Breast epithelium (tissue), 4 donors: ENCODE measurements around the gene MSANTD1. TPM values are rescaled to one million over a fixed set of nuclear protein-coding genes. Genes with fewer than 3 reads are reported as not detected.

Source experiments
- DNase-seq, 2 donors: peaks; one replicate each; pipeline ENCODE4 v3.0.0-alpha.2; 2019; ENCODE audit warnings: low spot score in 2 of 2
- H3K27ac ChIP-seq, 2 donors: fragments of 200-600 bp; sonication (generic) in 1 of 2; one replicate each; pipeline ENCODE4 v1.5.1; 2016 to 2019; ENCODE audit warnings: mild to moderate bottlenecking in 1 of 2
- H3K27me3 ChIP-seq, 2 donors: fragments of 200-600 bp; sonication (generic) in 1 of 2; one replicate each; pipeline versions ENCODE4 v1.5.1 to v1.6.0; 2017 to 2019; ENCODE audit warnings: control low read depth in 1 of 2, mild to moderate bottlenecking in 1 of 2
- H3K36me3 ChIP-seq: fragments of 200-600 bp; one replicate; pipeline ENCODE4 v1.5.1; 2019
- H3K4me1 ChIP-seq, 2 donors: fragments of 200-600 bp; sonication (generic); one replicate each; pipeline ENCODE4 v1.5.1; 2016 to 2019; ENCODE audit warnings: control low read depth in 1 of 2
- H3K4me3 ChIP-seq, 3 donors: fragments of 200-600 bp; sonication (generic); 1 replicate in 2 of 3; 2 replicates in 1 of 3; pipeline ENCODE4 v1.5.1; 2016 to 2019; ENCODE audit warnings: mild to moderate bottlenecking in 3 of 3, moderate library complexity in 2 of 3
- H3K9me3 ChIP-seq, 2 donors: fragments of 200-600 bp; sonication (generic) in 1 of 2; one replicate each; pipeline ENCODE4 v1.5.1; 2016 to 2019; ENCODE audit warnings: control low read depth in 1 of 2
- POLR2A ChIP-seq: fragments of 450-650 bp; IDR thresholded peaks from one replicate; pipeline ENCODE4 v1.6.1; 2016; ENCODE audit warnings: antibody characterized with exemption, mild to moderate bottlenecking, moderate library complexity
- POLR2AphosphoS5 ChIP-seq, 3 donors: sonication (generic); formaldehyde crosslinking; IDR thresholded peaks; one replicate each; pipeline ENCODE4 v1.6.1; 2017; ENCODE audit warnings: antibody characterized with exemption in 3 of 3
- intact Hi-C: fragments of 100-400 bp; cut with DNase I; formaldehyde crosslinking; loops from one replicate; pipeline ENCODE4 v1.15.1; 2023; ENCODE audit warnings: low total_unique reads
- total RNA-seq, 3 donors: library from RNA; depleted of rRNA; stranded (reverse); fragments of >200 nt; gene quantifications; one replicate each; pipeline ENCODE4 v1.1.0, GENCODE V29; 2016
- TF ChIP-seq, protein P1 (sequence below), 3 donors: fragments of 450-650 bp; IDR thresholded peaks; one replicate each; pipeline ENCODE4 v1.5.1; 2016 to 2017; ENCODE audit warnings: antibody characterized with exemption in 3 of 3, mild to moderate bottlenecking in 3 of 3, moderate library complexity in 3 of 3

MSANTD1 gene
- total RNA-seq, 3 donors from 2014 or later, result 0.48 to 0.88 (median 0.66) TPM

DNA sequence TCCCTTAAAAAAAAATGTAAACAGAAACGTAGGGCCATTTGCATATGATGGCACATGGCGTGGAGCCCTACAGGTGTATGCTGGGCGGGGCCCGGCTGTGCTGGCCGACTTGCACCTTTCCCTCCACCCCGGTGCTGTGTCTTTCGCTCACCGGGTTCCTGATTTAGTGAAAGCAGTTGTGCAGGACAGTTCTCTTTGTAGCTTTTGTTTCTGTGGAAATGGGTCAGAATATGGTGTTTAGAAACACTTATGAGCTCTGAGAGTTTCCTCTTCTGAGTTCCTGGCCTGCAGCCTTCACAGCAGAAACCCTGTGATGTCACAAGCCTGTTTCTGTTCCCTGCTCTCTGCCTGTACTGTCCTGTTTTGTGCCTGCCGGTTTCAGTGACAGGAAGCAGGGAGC is 22.5 kb upstream of the MSANTD1 start:
- intact Hi-C loops, result no loop called here
- H3K27ac ChIP-seq, result peak overlapping the region; percentile 20 to 65
- no peaks in the 10 kb centered on the region for H3K27me3 ChIP-seq
- TF ChIP-seq POLR2AphosphoS5 (IDR thresholded peaks at IDR 0.05) (no peak), POLR2A (no peak)
- TF ChIP-seq, protein P1, sequence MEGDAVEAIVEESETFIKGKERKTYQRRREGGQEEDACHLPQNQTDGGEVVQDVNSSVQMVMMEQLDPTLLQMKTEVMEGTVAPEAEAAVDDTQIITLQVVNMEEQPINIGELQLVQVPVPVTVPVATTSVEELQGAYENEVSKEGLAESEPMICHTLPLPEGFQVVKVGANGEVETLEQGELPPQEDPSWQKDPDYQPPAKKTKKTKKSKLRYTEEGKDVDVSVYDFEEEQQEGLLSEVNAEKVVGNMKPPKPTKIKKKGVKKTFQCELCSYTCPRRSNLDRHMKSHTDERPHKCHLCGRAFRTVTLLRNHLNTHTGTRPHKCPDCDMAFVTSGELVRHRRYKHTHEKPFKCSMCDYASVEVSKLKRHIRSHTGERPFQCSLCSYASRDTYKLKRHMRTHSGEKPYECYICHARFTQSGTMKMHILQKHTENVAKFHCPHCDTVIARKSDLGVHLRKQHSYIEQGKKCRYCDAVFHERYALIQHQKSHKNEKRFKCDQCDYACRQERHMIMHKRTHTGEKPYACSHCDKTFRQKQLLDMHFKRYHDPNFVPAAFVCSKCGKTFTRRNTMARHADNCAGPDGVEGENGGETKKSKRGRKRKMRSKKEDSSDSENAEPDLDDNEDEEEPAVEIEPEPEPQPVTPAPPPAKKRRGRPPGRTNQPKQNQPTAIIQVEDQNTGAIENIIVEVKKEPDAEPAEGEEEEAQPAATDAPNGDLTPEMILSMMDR (IDR thresholded peaks at IDR 0.05), result no peak
- H3K4me1 ChIP-seq, result no peaks in the 10 kb centered on the region
- H3K4me3 ChIP-seq, result no peak overlapping the region
- no peaks in the 10 kb centered on the region for H3K9me3 ChIP-seq
- DNase-seq, result peak in 1 of 2 donors; percentile 27
- H3K36me3 ChIP-seq, result no peaks in the 10 kb centered on the region

- H3K27ac ChIP-seq, result peak overlapping the region; percentile 38 to 65
- no peaks in the 10 kb centered on the region for H3K36me3 ChIP-seq
- H3K4me3 ChIP-seq, result no peak overlapping the region
- no peaks in the 10 kb centered on the region for H3K27me3 ChIP-seq
- H3K4me1 ChIP-seq, result no peaks in the 10 kb centered on the region
- no peaks in the 10 kb centered on the region for H3K9me3 ChIP-seq
- DNase-seq, result no peak
- intact Hi-C loops, result no loop called here
- TF ChIP-seq POLR2AphosphoS5 (IDR thresholded peaks at IDR 0.05) (no peak), POLR2A (no peak)
- TF ChIP-seq, protein P1 (IDR thresholded peaks at IDR 0.05), result no peak
Measured at GRCh38 chr4:3226944-3227343, 22.0 kb upstream of the MSANTD1 start.

DNA sequence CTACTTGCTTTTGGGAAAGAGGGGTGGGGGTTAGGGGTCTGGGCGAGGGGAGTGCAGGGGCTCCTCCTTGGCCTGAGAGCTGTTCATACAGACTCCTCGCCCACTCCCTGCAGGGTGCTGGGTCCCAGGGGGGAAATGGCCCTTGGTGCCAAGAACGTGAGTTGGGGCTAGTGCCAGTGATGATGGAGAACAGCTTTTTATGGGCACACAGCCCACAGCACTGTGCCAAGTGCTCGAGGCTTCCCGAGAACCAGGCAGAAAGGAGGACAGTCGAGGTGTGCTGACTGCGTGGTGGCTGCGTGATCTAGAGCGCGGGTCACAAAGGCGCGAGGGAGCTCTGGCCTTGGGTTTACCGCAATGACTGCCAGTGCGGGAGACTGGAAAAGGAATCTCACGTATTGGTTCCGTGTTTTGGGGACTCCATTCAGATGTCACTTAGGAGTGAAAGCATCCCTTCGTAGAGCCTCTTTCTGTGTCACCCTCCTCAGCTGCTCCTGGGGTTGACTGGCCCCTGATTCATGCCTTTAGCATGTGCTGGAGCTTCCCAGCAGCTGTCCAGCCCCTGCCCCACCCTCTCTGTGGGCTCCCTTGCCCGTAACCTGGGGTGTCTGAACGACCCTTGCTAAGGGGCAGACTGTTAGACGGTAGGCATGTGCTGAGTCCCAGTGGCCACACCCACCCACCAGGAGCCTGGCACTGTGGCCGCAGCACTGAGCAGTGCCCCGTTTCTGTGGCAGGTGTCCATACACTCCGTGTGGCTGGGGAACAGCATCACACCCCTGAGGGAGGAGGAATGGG is 20.9 kb upstream of the MSANTD1 start:
- H3K9me3 ChIP-seq, result no peaks in the 10 kb centered on the region
- no peak overlapping the region for H3K4me3 ChIP-seq
- no peaks in the 10 kb centered on the region for H3K36me3 ChIP-seq
- no peaks in the 10 kb centered on the region for H3K27me3 ChIP-seq
- no peak overlapping the region for H3K27ac ChIP-seq
- TF ChIP-seq, protein P1 (IDR thresholded peaks at IDR 0.05), result no peak
- TF ChIP-seq POLR2A, result no peak
- intact Hi-C loops, result loop anchor here (2.0 kb wide), 1 partner anchor 61 kb away; no protein-coding TSS in a partner anchor
- no peak for DNase-seq
- no peaks in the 10 kb centered on the region for H3K4me1 ChIP-seq

DNA sequence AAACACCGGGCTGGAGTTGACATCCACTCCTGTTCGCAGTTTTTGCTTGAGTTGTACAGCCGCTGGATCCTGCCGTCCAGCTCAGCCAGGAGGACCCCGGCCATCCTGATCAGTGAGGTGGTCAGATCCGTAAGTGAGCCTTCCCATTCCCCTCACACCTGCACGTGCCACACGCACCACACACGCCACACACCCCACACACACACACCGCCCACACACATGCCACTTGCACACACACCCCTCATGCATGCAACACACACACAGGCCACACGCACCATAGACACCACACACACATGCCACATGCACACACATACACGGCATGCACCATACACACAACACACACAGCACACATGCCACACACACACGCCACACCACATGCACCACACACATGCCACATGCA is 20.1 kb upstream of the MSANTD1 start:
- intact Hi-C loops, result loop anchor here (2.0 kb wide), 1 partner anchor 60 kb away; no protein-coding TSS in a partner anchor
- Histone ChIP-seq H3K27ac (no peak overlapping the region), H3K4me1 (no peaks in the 10 kb centered on the region), H3K4me3 (no peak overlapping the region), H3K36me3 (no peaks in the 10 kb centered on the region), H3K9me3 (no peaks in the 10 kb centered on the region), H3K27me3 (no peaks in the 10 kb centered on the region)
- TF ChIP-seq POLR2A (no peak), POLR2AphosphoS5 (IDR thresholded peaks at IDR 0.05) (no peak)
- TF ChIP-seq, protein P1 (IDR thresholded peaks at IDR 0.05), result no peak
- no peak for DNase-seq

GRCh38 chr4:3229328-3229727 is 19.6 kb upstream of the MSANTD1 start:
- DNase-seq, result no peak
- intact Hi-C loops, result loop anchor here (2.0 kb wide), 1 partner anchor 59 kb away; no protein-coding TSS in a partner anchor
- H3K36me3 ChIP-seq, result no peaks in the 10 kb centered on the region
- no peaks in the 10 kb centered on the region for H3K9me3 ChIP-seq
- H3K27me3 ChIP-seq, result no peaks in the 10 kb centered on the region
- TF ChIP-seq, protein P1 (IDR thresholded peaks at IDR 0.05), result no peak
- TF ChIP-seq POLR2AphosphoS5 (IDR thresholded peaks at IDR 0.05) (no peak), POLR2A (no peak)
- no peaks in the 10 kb centered on the region for H3K4me1 ChIP-seq
- no peak overlapping the region for H3K27ac ChIP-seq
- H3K4me3 ChIP-seq, result no peak overlapping the region
